IPS-NIHi7 (cell line): ENCODE data around the gene CCND1.

Experiments
- DNase-seq: peaks from one replicate; pipeline ENCODE4 v3.0.0; 2012; ENCODE audit warnings: mixed read lengths; ENCODE audit errors: extremely low spot score

The CCND1 gene

DNA sequence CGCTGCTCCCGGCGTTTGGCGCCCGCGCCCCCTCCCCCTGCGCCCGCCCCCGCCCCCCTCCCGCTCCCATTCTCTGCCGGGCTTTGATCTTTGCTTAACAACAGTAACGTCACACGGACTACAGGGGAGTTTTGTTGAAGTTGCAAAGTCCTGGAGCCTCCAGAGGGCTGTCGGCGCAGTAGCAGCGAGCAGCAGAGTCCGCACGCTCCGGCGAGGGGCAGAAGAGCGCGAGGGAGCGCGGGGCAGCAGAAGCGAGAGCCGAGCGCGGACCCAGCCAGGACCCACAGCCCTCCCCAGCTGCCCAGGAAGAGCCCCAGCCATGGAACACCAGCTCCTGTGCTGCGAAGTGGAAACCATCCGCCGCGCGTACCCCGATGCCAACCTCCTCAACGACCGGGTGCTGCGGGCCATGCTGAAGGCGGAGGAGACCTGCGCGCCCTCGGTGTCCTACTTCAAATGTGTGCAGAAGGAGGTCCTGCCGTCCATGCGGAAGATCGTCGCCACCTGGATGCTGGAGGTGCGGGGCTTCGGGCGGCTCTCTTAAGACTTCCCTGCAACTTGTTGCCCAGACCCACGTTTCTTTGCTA lies at the start of gene CCND1:
Gene CCND1, plus strand, starts transcription at position 162 of the 587 bp plus-strand sequence. Its CDS starts 158 bp downstream, at position 320.
- peak; percentile 74 for DNase-seq

DNA sequence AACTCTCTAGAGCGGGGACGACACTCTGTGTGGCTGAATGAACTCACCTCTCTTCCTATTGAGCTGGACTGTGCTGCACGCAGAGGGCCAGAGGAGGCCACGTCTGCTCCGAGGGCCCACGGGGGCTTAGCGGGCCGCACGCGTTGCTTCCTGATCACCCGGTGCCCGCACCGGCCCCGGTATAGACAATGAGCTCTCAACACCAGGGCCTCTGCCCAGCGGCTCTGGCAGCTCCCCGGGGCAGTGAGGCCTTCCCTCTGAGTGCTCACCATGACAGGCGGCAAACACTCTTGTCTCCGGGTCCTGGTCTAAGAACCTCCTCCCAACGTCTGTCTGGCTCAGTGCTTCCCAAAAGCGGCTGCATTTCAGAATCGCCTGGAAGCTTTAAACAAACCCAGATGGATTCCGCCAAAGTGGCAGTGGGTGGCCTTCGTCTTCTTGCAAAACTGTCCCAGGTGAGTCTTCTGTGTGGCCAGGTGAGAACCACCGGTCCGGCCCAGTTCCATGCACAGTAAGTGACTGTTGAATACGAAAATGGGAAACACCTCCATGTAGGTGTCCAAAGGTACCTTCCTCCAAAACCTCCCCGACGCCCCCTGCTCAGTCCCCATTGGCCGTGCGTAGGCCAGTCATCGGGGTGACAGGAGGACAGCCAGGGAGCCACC lies 47.8 kb upstream of the CCND1 start:
- DNase-seq: no peak

DNA sequence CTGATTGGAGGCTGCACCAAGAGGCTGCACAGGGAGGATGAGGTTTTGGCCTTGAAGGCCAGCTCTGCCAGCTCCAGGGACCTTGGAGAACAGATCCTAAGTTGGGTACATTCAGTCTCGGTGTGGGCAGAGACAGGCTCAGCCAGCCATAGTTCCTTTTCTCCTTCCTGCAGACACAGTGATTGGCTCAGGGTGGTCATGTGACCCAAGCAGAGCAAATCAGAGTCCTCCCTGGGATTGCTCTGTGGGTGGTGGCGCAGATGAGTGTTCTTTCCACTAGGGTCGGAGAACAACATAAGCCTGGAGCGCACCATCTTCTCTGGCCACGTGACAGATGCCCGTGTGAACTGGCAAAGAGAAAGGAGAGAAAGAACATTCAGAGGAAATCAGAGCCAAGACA lies 47.1 kb upstream of the CCND1 start:
- no peak for DNase-seq

DNA sequence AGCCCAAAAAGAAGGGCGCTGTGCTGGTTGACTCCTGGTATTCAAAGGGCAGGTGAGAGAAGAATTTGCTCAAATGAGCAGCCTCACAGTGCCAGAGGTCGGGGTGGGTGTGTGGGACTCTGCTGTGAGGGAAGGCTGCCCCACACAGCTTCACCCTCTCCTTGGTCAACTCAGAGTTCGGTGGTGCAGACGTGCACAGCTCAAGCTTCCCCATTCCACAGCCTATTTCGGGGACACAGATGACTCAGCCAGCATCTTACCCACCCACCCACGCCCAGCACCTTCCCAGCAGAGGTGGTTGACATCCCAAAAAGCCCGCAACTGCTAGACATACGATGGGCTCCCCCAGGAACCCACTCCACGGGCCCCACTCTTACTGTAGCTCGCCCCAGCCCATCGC lies 46.5 kb upstream of the CCND1 start:
- DNase-seq: no peak

DNA sequence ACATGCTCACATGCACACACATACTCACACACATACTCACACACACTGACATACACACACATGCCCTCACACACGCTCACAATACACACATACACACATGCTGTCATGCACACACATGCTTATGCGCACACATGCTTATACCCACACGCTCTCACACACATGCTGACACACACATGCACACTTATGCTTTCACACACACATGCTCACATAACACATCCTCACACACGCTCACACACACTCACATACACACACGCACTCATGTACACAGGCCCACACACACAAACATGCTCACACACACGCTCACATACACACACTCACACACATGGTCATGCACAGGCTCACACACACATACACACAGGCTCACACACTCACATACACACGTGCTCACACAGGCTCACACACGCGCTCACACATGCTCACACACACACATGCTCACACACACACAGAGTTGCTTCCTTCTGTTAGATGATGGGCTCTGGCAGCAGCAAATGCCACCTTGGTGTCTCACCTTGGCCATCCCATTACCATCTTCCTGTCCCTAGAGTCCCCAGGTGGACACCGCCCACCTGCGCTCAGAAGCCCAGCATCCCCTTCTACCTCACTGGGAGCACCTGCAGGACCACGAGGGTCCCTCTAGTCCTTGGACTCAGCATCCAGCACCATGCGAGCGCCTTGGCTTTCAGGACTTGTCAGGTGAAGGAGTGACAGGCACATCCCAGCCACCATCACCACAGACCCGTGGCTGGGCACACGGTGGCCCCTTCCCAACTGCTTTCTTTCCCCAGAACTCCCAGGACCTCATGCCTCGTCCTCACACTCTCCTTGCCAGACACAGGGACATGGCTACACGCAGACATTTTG lies 44.9 kb upstream of the CCND1 start:
- DNase-seq: no peak

DNA sequence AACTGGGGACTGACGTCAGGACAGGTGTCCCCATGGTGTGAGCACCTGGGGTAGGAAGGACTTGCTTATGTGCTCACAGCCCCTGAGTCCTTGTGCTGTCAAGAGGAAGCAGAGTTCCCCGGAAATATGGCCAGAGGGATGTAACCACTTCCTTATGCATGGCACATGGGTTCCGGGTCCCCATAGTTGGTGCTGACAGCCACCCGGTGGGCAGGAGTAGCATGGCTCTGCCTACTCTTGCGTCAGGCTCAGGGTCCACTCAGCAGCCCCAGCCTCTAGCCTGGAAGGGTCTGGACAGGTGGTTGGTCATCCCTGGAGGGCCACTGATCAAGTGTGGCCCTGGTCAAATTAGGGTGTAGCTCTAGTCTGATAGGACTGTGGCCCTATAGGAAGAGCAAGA lies 42.8 kb upstream of the CCND1 start:
- no peak for DNase-seq

DNA sequence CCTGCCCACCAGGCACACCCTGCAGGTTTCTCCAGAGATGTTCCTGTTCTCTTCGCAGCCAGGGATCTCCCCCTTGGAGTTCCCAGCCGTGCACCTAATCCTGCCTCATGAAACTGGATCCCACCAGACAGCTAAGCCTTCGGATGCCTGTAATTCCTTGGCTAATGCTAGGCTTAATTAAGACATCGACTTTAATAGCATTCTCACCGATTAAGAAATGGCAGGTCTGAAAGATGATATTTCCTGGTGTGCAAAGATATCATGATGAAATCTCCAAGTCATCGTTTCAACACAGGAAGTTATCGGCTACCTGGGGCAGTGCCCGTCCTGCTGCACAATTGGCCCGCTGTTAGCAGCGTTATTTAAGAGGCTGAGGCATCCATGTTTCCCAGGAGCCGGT lies 41.5 kb upstream of the CCND1 start:
- no peak for DNase-seq

DNA sequence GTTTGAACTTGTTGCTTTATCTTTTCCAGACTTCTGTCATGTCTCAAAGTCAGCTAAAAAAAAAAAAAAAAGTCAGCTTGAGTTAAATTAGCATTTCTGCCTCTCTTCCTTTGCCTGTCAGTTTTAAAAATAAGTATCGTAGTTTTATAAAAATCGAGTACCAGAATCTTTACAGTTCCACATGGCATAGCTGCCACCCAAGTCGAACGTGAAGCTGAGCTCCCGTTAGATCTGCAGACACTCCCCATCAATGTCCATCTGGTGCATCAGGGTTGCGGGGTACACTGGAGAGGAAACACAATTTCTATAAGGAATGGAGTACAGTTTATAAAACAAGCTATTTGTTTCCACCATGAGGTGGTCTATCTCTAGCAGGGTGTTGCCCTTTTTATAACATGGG lies 41.0 kb upstream of the CCND1 start:
- no peak for DNase-seq

DNA sequence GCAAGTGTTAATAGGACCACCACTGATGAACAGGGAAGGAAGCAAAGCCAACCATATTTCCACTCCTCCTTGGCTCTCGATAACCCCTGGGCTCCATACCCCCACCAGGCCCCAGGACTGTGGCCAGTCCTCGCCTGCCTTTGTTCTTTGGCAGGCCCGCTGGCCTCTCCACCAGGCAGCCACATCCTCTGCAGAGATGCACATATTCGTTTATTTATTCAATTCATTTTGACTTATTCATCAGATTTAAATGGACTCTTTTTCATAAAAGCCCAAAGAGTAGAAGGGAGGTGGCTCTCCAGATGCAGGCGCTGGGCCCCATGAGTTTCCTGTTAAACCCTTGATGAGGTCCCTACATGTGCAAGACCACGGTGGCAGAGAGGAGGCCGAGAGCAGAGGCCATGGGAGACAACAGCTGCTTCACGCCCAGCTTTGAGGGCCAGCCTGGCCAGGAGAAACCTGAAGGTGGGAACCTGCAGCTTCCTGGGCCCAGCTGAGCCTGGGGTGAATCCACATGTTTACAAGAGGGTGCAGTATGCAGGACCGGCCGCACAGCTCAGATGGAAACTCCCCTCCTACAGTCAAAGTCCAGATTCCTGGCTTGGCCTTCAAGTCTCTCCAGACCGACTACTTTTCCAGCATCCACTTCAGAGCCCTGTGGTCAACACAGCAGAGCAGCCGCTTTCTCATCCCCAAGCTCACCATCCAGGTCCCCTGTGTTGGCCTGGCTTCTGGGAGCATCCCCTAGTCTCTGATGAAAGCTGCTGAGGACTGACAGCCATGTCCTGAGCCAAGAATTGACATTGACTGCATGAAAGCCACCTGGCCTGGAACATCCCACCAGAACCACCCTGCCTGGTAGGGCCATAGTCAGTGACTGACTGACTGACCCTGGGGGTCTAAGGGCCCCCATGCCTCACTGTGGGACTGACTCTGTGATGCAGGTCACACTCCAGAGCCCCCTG lies 39.7 kb upstream of the CCND1 start:
- DNase-seq: no peak

DNA sequence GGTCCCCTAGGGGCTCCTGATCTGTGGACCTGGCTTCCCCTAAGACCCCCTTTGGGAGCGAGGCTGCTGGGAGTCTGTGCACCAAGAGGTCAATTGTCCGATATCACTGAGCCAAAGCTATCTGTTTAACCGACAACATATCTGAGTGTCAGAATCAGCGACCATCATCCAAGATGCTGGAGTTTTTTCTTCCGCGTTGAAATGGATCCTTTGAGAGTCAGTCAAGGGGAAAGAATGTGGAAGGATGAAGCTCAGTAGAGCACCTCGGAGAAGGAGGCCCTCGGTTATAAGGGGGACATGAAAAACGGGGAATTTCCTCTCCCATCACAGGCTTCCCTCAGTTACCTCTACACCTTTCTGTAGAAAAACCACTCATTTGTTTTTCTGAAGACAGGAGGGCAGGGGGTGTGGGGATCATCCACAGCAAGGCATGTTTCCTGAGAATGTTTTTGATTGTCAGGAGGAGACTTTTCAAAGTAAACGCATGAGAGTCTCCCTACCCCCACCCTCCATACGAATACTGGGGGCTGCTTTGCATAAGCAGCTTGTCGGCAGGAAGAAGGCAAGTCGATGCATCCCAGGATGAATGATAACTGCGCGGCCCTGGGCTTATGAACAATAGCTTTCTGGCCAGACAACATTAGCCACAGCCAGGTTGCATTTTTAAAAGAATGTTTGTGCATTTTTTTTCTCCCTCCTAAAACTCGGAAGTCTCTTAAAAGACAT lies 37.7 kb upstream of the CCND1 start:
- DNase-seq: no peak

DNA sequence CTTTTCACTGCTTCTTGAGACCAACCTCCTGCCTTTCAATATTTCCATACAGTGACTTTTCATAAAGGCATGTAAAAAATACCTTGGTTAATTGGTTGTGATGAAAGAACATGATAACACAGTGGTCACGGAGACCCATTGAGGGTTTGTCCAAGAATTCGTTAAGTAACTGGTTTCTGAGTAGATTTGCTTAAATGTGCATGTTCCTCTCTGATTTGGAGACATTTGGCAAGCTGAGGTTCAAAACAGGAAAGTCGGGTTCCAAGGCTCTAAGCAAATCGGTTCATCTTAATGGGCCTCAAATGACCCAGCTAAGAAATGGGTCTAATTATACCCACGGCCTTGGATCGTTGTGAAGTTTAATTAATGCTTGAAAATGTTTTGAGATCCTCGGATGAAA lies 36.9 kb upstream of the CCND1 start:
- no peak for DNase-seq

DNA sequence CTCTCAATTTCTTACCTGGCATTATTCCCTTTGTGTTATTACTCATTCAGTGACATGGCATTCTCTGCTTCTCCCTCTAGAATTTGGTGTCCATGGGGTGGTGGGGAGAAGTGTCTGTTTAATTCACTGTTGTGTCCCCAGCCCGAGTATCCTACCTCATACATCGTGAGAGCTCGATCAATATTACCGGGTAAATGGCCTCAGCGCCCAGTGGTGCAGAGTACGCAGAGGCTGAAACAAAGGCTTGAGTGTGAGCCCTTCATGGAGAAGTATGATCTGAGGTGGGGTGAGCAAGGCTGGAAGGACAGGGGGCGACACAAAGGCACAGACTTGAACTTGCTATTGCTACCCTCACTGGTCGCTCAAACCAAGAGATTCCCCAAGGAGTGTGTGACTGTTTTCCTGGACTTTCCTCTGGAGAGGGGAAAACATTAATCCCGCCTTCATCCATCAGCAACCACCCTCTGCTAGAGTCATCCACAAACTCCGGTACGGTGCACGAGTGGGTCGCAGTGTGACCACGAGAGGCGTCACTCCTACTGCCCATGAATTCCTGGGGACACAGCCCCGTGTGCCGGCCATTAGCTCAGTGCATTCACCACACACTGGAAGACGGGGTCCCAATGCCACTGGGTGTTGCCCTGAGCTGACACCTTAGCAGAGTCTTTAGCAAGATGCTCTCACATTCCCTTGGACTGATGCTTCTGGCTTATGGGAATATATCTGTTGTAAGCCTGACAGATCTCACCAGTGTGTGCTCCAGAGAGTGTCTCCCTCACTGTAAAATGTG lies 35.0 kb upstream of the CCND1 start:
- no peak for DNase-seq

DNA sequence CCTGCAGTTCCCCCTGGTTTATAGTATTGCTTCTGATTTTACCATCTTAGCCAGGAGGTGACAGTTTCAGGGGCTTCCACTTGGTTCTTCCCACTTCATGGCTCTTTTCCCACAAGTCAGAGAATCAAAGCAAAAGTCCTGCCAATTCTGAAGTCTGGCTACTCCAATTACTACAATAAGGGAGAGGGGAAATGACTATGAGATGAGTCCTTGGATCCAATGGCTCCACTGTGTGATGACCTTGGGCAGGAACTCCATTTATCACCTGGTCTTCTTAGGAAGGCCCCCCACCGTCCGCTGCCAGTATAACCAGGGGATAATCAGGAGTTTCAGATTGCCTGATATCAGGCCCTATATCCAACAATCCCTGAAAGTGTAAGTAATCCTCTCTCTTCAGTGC lies 31.6 kb upstream of the CCND1 start:
- no peak for DNase-seq

DNA sequence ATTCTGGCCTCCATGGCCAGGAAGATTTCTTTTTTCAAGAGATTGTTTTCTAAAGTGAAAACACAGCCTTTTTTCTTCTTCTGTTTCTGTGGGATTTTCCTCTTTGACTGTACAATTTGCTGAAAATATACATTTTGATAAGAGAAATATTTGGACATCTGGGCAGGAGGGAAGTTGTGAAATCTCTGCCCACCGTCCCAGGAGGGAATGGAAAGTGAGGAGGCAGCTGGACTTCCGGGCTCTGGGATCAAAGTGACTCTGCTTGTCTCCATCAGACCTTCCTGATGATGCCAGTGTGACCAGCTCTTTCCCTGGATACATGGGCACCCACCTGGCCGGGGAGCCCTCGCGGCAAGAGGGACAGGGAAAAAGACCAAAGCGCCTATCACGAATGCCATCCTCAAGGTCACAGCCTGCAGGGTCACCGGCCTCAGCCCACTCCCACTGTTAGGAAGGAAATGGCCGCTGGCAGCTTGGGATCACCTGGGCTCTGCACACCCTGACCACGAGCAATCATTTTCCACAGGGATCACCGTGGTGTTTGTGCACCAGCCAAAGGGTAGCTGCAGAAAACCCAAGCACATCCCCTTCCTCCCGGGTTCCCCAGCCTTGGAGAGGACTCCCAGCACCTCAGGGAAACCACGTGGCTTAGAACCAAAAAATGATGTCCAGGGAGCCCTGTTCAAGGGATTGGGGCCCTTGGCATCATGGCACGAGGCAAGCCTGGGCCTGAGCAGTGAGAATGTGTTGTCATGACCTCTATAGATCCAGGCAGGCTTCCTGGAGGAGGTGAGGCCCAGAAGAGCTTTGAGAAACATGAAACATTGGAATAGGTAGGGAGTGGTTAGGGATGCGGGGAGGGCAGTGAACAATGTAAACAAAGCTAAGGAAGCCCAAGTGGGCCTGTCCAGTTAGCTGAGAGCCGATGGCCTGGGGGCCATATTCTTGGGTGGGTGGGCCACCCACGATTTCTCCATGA lies 29.1 kb upstream of the CCND1 start:
- no peak for DNase-seq

DNA sequence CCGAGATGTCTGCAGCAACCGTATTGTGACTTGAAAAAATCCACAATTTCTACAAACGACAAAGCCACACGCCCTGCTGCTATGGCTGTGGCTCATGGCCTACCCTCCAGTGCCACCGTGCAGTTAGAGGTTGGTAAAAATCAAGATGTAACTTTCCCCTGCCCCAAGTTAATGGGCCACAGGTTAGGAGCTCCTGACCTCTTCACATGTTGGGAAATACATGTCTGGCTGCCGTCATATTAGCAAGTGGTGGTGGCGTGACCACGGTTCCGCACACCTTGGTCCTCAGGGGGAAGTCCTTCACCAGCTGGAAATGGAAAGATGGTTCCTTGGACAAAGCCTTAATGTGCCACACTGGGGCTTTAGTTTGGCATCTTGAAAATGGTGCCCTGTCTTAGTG lies 27.4 kb upstream of the CCND1 start:
- no peak for DNase-seq

DNA sequence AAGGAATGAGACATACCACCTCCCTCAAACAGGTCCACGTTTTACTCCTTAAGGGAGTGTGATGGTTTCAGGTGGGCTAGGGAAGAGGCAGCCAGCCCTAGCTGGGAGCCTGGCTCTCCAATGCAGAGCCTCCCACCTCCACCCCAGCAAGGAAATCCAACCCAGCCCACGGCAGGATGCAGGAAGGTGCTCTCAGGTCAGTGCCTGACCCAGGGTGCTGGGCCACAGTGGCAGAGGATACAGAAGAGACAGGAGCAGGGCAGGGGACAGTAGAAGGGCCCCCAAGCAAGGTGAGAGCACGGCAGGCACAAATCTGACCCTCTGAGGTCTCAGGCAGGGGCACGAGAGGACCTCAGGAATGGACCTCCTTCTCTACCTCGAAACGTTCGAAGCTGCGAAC lies 26.9 kb upstream of the CCND1 start:
- no peak for DNase-seq

DNA sequence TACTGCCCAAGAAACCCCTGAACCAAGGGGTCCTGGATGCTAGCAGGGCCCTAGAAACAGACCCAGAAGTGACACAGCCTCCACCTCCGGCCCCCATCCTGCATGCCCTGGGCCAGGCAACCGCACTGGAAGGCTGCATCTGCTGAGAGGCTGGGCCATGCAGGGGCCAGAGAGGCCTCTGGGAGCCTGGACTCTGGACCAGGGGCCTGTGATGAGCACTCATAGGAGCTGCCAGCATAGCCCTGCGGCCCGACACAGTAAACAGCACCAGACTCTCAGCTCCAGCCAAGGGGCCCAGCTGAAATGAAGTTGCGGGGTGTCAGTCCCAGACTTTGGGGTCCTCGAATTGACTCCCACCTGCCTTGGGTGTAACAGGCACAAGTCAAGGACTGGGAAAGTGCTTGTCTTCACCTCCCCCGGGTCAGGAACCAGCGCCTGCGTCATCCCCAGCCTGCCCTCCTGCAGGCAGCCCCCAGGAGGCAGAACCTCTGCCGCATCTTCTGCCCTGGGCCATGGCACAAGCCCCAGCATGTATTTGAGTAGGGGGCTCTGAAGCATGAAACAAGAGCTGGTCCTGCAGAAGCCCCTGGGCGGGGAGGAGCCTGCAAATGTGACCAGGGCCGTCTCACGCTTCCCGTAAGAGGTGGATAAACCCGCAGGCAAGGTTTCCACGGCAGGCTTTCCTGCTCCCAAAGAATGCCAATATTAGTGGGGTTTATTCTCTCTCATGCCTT lies 25.2 kb upstream of the CCND1 start:
- no peak for DNase-seq

DNA sequence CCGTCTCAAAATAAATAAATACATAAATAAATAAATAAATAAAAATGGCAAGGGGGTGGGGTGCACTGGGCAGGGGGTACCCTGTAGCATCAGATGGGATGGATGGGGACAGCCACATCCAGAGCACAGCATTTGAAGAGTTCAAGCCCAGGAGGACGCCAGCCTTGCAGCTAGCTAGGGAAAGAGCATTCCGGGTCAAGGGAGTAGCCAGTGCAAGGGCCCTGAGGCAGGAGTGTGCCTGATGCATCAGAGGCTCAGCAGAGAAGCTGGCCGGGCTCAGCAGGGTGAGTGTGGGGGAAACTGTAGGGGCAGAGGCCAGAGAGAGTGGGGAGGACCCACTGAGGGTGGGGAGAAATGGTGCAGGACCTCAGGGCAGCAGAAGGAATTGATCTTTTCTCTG lies 23.7 kb upstream of the CCND1 start:
- DNase-seq: no peak
